HepG2 (cell line): ENCODE measurements around the gene PIAS1. TPM values are rescaled to one million over a fixed set of nuclear protein-coding genes. Genes with fewer than 3 reads are reported as not detected.

Source experiments
- ATAC-seq: fragments of 200-7000 bp; cut with Tn5 transposase; 3 replicates; pipeline ENCODE4 v1.9.1; 2020; ENCODE audit warnings: mild to moderate bottlenecking, moderate library complexity
- BruUV-seq: library from RNA; stranded (reverse); fragments of 400-500 nt; replicated peaks from 2 replicates; lab custom pipeline; 2021; lab: Mats Ljungman, UMichigan
- CTCF ChIA-PET: fragments of 300-600 bp; formaldehyde crosslinking; extraction: SDS; loops from one replicate; lab custom pipeline; 2021; ENCODE audit warnings: low total read pairs, inconsistent platforms, low intra/inter-chr PET ratio; lab: Yijun Ruan, JAX
- POLR2A ChIA-PET: fragments of 350-600 bp; sonication (Branson Sonifier 250); formaldehyde crosslinking; loops from one replicate; lab custom pipeline; 2020; ENCODE audit warnings: antibody characterized with exemption, inconsistent platforms; lab: Yijun Ruan, JAX
- DNase-seq: peaks from one replicate; pipeline ENCODE4 v3.0.0-alpha.2; 2015; ENCODE audit warnings: low spot score
- FAIRE-seq: peaks from 3 replicates; lab custom pipeline; 2011; peaks lifted over from hg19 to GRCh38; lab: Jason Lieb, UNC
- H2AFZ ChIP-seq: one replicate; pipeline ENCODE4 v1.6.1; 2011; ENCODE audit warnings: low read length, inconsistent platforms
- H3K27ac ChIP-seq: fragments of 300-600 bp; 3 replicates; pipeline ENCODE4 v1.8.0; 2011; ENCODE audit warnings: mixed run types, mild to moderate bottlenecking, mixed read lengths, low read length, inconsistent platforms; ENCODE audit not compliant: insufficient read depth; ENCODE audit errors: extremely low read length
- H3K27me3 ChIP-seq, 2 experiments: fragments of 200-600 bp in 1 of 2; 2 replicates in 1 of 2; 3 replicates in 1 of 2; pipeline versions ENCODE4 v1.6.0 to v1.8.0; 2011; ENCODE audit warnings: low read length in 2 of 2, mild to moderate bottlenecking in 2 of 2, moderate library complexity in 2 of 2, inconsistent platforms in 1 of 2; ENCODE audit not compliant: insufficient read depth in 2 of 2, control insufficient read depth in 1 of 2
- H3K36me3 ChIP-seq, 2 experiments: fragments of 200-600 bp in 1 of 2; replicated peaks in 1 of 2; 2 replicates in 1 of 2; 3 replicates in 1 of 2; pipeline versions ENCODE4 v1.5.1 to v1.8.0; 2011; ENCODE audit warnings: low read length in 2 of 2, inconsistent platforms in 1 of 2; ENCODE audit not compliant: insufficient read depth in 2 of 2, control insufficient read depth in 1 of 2
- H3K4me1 ChIP-seq: 2 replicates; pipeline ENCODE4 v1.5.1; 2012; ENCODE audit warnings: low read length, inconsistent platforms; ENCODE audit not compliant: insufficient read depth
- H3K4me2 ChIP-seq: 2 replicates; pipeline ENCODE4 v1.6.0; 2011; ENCODE audit warnings: low read depth, low read length, inconsistent platforms
- H3K4me3 ChIP-seq, 3 experiments: fragments of 200-600 bp in 1 of 3; sonication (generic), shearing (Covaris generic) in 1 of 3; replicated peaks in 1 of 3; 2 replicates each; pipeline ENCODE4 v1.5.1; 2011 to 2016; ENCODE audit warnings: low read length in 3 of 3, inconsistent platforms in 2 of 3, low read depth in 2 of 3, mild to moderate bottlenecking in 2 of 3, control low read depth in 1 of 3, mixed read lengths in 1 of 3; ENCODE audit not compliant: insufficient read depth in 1 of 3
- H3K79me2 ChIP-seq: one replicate; pipeline ENCODE4 v1.6.1; 2011; ENCODE audit warnings: low read length, inconsistent platforms; ENCODE audit not compliant: insufficient read depth
- H3K9ac ChIP-seq: 2 replicates; pipeline ENCODE4 v1.6.0; 2011; ENCODE audit warnings: mild to moderate bottlenecking, low read depth, low read length, inconsistent platforms; ENCODE audit not compliant: insufficient read depth
- H3K9me3 ChIP-seq: 2 replicates; pipeline ENCODE4 v1.5.1; 2012; ENCODE audit warnings: mild to moderate bottlenecking, low read length
- H4K20me1 ChIP-seq: 2 replicates; pipeline ENCODE4 v1.6.0; 2011; ENCODE audit warnings: inconsistent platforms, mild to moderate bottlenecking, low read length, moderate library complexity; ENCODE audit not compliant: insufficient read depth
- CCDC6 ChIP-seq: sonication (generic); formaldehyde crosslinking; IDR thresholded peaks from 2 replicates; pipeline ENCODE4 v1.8.1; 2022; ENCODE audit warnings: mild to moderate bottlenecking, missing genetic modification reagents, moderate library complexity
- CENPT ChIP-seq: sonication (generic); formaldehyde crosslinking; IDR thresholded peaks from 2 replicates; pipeline ENCODE4 v1.8.0; 2022; ENCODE audit warnings: low read depth, mild to moderate bottlenecking, moderate library complexity, missing genetic modification reagents
- CHD2 ChIP-seq: IDR thresholded peaks from 2 replicates; pipeline ENCODE4 v1.6.1; 2011; ENCODE audit warnings: low read depth, low read length, improper control_type of control experiment
- FOXJ3 ChIP-seq: sonication (generic); formaldehyde crosslinking; IDR thresholded peaks from 2 replicates; pipeline ENCODE4 v1.4.0; 2020; ENCODE audit warnings: missing genetic modification reagents, mild to moderate bottlenecking, borderline replicate concordance
- FOXM1 ChIP-seq: sonication (generic); formaldehyde crosslinking; IDR thresholded peaks from 2 replicates; pipeline ENCODE4 v1.5.0; 2020; ENCODE audit warnings: missing genetic modification reagents
- KLF12 ChIP-seq: sonication (generic); formaldehyde crosslinking; IDR thresholded peaks from 2 replicates; pipeline ENCODE4 v1.4.0; 2020; ENCODE audit warnings: missing genetic modification reagents, borderline replicate concordance
- PRPF4 ChIP-seq: fragments of 200-400 bp; formaldehyde crosslinking; IDR thresholded peaks from 2 replicates; pipeline ENCODE4 v1.6.1; 2016; ENCODE audit warnings: low read length, low read depth; ENCODE audit not compliant: poor library complexity, severe bottlenecking
- ZNF3 ChIP-seq: IDR thresholded peaks from 2 replicates; pipeline ENCODE4 v1.7.0; 2017; ENCODE audit warnings: inconsistent platforms
- ZNF501 ChIP-seq: sonication (generic); formaldehyde crosslinking; IDR thresholded peaks from 2 replicates; pipeline ENCODE4 v1.5.1; 2020; ENCODE audit warnings: mild to moderate bottlenecking, moderate library complexity, missing genetic modification reagents
- ZNF704 ChIP-seq: sonication (generic); formaldehyde crosslinking; IDR thresholded peaks from 2 replicates; pipeline ENCODE4 v1.8.1; 2023; ENCODE audit warnings: mild to moderate bottlenecking, inconsistent platforms, moderate library complexity, missing genetic modification reagents, borderline replicate concordance
- WGBS: methylation state at CpG from one replicate; pipeline ENCODE4 v1.1.6; 2017; ENCODE audit warnings: low lambda C conversion rate; 5-methylcytosine and 5-hydroxymethylcytosine counted together
- in situ Hi-C: cut with HindIII; loops from 2 replicates; pipeline ENCODE4 v1.10.0; 2017; ENCODE audit warnings: low pct_unique_long_range_greater_than_20kb; ENCODE audit not compliant: extremely low pct_ligation_motif_present
- intact Hi-C: fragments of 100-400 bp; cut with micrococcal nuclease; formaldehyde crosslinking; loops from one replicate; pipeline ENCODE4 v1.10.0; 2022; ENCODE audit not compliant: unreplicated experiment
- polyA plus RNA-seq, 8 experiments: library from polyadenylated mRNA; depleted of rRNA in 3 of 8; stranded (reverse) in 7 of 8; unstranded in 1 of 8; fragments of >200 nt; fragmentation: Illumina TruSeq in 4 of 8; extraction: Trizol in 4 of 8; gene quantifications; 2 replicates each; pipeline versions ENCODE4 v1.2.1 to v1.2.3, GENCODE V29; 2011 to 2016; ENCODE audit warnings: low read depth in 4 of 8, missing spikeins in 1 of 8, mixed read lengths in 1 of 8; ENCODE audit not compliant: insufficient read depth in 1 of 8
- total RNA-seq, 5 experiments: library from RNA; depleted of rRNA; stranded (reverse); fragments of >200 nt; fragmentation: Illumina TruSeq; extraction: Trizol; gene quantifications; 2 replicates each; pipeline ENCODE4 v1.2.3, GENCODE V29; 2016; ENCODE audit warnings: low read depth in 1 of 5
- TF ChIP-seq, protein P1 (sequence below): sonication (generic); formaldehyde crosslinking; IDR thresholded peaks from 2 replicates; pipeline ENCODE4 v1.4.0; 2020; ENCODE audit warnings: missing genetic modification reagents, borderline replicate concordance

The PIAS1 gene
- total and polyA plus RNA-seq, 2 of the 13 experiments (the other 11 are each of a cell fraction or from before 2014, with no cell fraction given), result 20.7 to 33.7 TPM

DNA sequence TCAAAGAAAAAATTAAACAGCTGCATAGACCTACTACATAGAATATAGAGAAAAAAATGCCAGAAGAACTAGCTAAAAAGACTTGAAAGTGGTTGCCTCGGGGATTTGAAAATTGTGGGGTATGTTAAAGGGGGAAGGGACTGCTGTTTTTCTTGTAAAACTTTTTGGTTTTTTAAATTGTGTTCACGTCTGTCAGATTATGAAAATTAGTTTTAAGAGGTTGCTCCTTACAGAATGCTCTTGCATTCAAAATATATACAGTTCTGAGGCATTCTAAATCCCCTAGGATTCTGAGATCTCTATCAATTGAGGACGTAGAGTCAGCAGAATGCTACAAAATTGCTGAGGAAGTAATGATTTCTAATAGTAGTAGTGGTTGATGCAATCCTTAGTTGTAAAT lies 28.6 kb downstream of the PIAS1 start:
- in situ Hi-C loops, result no loop called here
- no peak overlapping the region for H3K27ac ChIP-seq
- no peak for FAIRE-seq
- peaks cover 32% of the 10 kb centered on the region for H4K20me1 ChIP-seq
- no peak overlapping the region for H3K4me2 ChIP-seq
- ATAC-seq, result no peak
- no TSS peak for BruUV-seq
- peaks cover 95% of the 10 kb centered on the region for H3K79me2 ChIP-seq
- H3K4me1 ChIP-seq, result peaks cover 49% of the 10 kb centered on the region
- peaks cover 0 to 10% of the 10 kb centered on the region in 2 experiments; a peak in 2 of 5 replicates for H3K36me3 ChIP-seq
- H3K9ac ChIP-seq, result no peak overlapping the region
- H3K4me3 ChIP-seq, result no peak overlapping the region
- DNase-seq, result no peak
- TF ChIP-seq ZNF704 (no peak), CCDC6 (no peak), PRPF4 (no peak), ZNF501 (CRISPR knock-in tag) (no peak), KLF12 (CRISPR knock-in tag) (no peak), FOXM1 (no peak), CHD2 (no peak), CENPT (CRISPR knock-in tag) (no peak), ZNF3 (CRISPR knock-in tag) (no peak), FOXJ3 (no peak)
- TF ChIP-seq, protein P1, sequence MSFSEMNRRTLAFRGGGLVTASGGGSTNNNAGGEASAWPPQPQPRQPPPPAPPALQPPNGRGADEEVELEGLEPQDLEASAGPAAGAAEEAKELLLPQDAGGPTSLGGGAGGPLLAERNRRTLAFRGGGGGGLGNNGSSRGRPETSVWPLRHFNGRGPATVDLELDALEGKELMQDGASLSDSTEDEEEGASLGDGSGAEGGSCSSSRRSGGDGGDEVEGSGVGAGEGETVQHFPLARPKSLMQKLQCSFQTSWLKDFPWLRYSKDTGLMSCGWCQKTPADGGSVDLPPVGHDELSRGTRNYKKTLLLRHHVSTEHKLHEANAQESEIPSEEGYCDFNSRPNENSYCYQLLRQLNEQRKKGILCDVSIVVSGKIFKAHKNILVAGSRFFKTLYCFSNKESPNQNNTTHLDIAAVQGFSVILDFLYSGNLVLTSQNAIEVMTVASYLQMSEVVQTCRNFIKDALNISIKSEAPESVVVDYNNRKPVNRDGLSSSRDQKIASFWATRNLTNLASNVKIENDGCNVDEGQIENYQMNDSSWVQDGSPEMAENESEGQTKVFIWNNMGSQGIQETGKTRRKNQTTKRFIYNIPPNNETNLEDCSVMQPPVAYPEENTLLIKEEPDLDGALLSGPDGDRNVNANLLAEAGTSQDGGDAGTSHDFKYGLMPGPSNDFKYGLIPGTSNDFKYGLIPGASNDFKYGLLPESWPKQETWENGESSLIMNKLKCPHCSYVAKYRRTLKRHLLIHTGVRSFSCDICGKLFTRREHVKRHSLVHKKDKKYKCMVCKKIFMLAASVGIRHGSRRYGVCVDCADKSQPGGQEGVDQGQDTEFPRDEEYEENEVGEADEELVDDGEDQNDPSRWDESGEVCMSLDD (CRISPR knock-in tag), result no peak
- TF ChIP-seq, all 625 proteins: peak for 0
- no peak overlapping the region for H2AFZ ChIP-seq
- intact Hi-C loops, result no loop called here
- CTCF ChIA-PET, result no interaction called here
- H3K9me3 ChIP-seq, result no peaks in the 10 kb centered on the region
- POLR2A ChIA-PET, result no interaction called here
- whole genome bisulfite sequencing, result 95% methylated on average over 3 of the region's 3 CpGs
- H3K27me3 ChIP-seq, result no peaks in the 10 kb centered on the region; a peak in 1 of 5 replicates
